Kidney glomerular epithelial cell (primary cell): ENCODE results near the gene RIPOR3.
"Not testable (repeated sequence)": the region's sequence is repeated elsewhere in the genome, so short reads cannot be mapped to it uniquely, and the experiment has no call there.

Experiments used
- DNase-seq: peaks from one replicate; lab custom pipeline; 2025; lab: John Stamatoyannopoulos, UW

RIPOR3 gene

GRCh38 chr20:50704971-50705370, 13.6 kb upstream of the RIPOR3 start:
- DNase-seq, result no peak

GRCh38 chr20:50704514-50704913, 13.2 kb upstream of the RIPOR3 start:
- no peak for DNase-seq

DNA sequence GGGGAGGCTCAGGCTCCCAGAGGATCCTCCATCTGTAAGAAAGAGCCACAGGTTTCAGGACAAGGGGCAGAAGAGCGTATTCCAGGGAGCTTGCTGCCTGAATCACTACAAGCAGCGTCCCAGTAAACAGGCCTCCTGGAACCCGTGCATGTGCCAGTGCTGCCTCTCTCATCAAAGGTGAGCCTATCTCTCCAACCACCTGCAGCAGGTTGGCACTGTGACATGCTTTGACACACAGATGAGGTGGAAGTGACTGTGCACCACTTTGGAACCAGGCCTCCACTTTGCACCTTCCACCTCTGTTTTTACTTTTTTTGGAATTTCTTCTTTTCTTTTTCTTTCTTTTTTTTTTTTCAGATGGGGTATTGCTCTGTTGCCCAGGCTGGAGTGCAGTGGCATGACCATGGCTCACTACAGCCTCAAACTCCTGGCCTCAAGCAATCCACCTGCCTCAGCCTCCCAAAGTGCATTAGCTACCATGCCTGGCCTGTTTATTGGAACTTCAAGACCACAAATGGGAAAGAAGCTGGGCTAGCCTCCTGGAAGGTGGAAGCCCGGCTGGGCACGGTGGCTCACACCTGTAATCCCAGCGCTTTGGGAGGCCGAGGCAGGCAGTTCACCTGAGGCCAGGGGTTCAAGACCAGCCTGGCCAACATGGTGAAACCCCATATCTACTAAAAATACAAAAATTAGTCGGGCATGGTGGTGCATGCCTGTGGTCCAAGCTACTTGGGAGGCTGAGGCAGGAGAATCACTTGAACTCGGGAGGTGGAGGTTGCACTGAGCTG, 12.5 kb upstream of the RIPOR3 start:
- not testable (repeated sequence) for DNase-seq

DNA sequence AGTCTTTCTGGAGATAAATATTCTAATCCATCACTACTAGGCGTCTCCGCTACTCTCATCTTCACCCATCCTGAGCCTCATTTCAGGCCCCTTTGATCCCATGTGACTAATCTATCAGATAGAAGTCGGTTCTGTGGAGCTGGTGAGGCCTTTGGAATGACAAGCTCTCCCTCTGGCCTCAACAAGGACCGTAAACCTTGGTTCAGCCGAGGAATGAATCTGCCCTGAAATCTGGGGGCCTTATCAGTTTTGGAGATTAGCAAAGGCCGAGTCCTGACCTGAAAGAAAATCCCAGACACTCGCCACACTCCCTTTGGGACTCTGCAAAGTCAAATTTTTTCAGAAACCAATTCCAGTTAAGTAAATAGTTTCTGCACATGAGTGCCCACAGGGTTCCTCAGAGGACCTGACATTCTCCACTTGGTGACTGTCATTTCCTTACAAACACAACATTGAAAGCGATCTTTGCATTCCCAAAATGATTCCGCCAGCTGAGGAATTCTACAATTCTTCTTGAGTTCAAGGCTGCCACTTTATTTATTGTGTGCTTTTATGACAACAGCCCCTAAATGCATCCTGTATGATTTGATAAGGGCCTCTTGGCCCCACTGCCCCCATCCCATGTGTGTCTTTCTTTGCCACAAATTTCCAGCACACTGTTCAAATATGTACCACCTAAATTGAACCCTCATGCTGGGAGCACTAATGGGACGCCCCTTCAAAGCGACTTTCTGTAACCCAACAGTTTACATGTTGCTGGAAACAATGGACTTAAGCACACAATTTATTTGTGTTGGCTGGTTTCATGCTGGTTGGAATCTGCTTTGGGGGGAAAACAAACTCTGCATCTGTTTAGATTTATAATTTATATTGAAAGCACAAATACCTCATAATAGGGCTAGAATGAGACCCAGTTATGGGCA, 10.0 kb upstream of the RIPOR3 start:
- DNase-seq, result no peak

DNA sequence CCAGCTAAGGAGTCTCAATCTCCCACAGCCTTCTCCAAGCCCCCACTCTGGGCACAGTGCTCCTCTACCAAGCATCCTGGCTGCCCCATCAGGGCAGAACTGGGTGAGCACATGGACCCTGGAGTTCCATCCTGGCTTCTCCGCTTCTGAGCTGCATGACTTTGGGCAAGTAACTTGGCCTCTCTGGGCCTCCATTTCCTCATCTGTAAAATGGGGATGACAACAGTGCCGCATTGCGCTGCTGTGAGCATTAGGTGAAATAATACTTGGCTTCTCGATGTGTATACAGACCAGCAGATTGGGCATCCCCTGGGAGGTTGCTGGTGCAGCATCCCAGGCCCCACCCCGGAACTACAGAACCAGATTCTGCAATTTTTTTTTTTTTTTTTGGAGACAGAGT, 8.3 kb upstream of the RIPOR3 start:
- DNase-seq, result no peak

- DNase-seq, result not testable (repeated sequence)
Observed at GRCh38 chr20:50698255-50698654, 6.9 kb upstream of the RIPOR3 start.

- DNase-seq, result no peak
Observed at GRCh38 chr20:50695135-50695872, 4.0 kb upstream of the RIPOR3 start.

DNA sequence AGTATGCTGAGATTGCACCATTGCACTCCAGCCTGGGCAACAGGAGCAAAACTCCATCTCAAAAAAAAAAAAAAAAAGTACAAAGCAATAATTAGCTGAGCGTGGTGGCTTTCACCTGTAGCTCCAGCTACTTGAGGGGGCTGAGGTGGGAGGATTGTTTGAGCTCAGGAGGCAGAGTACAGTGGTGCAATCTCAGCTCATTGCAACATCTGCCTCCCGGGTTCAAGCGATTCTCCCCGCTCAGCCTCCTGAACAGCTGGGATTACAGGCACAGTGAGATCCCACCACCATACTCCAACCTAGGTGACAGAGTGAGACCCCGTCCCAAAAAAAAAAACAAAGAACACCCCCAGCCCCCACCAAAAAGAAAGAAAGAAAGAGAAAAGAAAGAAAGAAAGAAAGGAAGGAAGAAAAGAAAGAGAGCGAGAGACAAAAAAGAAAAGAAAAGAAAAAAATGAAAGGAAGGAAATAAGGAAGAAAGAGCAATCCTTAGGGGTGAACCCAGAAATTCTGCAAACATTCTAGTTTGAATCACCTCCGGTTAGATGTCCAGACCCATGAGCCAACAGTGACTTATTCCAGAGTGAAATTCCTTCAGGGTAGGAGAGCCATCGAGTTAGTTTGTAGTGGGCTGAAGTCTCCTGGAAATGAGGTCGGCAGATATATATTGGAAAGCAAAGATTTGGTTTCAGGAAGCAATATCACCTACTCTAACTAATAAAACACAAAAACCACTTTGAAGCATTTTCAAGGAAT, 3.2 kb upstream of the RIPOR3 start:
- peak; percentile 11 for DNase-seq

DNA sequence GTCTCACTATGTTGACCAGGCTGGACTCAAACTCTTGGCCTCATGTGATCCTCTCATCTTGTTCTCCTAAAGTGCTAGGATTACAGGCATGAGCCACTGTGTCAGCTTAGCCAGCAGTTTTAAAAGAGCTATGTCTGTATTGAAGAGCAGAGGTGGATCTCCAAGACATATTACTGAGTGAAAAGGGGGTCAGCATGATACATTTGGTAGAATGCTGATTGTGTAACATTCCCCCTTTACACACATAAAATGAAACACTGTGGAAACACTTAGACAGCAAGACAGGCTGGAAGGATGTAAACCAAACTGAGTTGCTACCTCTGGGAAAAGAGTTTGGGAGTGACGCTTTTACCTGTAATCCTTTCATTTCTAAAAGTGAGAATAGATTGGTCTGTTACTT, 1.7 kb upstream of the RIPOR3 start:
- DNase-seq, result no peak

DNA sequence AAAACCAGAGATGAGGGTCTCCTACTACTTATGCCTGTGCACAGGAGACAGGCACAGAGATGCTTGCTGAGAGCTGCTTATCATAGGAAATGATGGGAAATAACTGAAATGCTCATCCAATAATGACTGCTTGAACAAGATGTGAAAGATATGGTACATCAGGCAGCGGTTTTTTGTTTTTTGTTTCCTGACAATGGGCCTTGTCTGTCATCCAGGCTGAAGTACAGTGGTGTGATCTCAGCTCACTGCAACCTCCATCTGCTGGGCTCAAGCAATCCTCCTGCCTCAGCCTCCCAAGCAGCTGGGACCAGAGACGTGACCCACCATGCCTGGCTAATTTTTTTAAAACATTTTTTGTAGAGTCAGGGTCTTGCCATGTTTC, 1.2 kb upstream of the RIPOR3 start:
- DNase-seq, result no peak

GRCh38 chr20:50691573-50692551, 520 bp upstream of the RIPOR3 start:
- no peak for DNase-seq

- no peak for DNase-seq
Observed at GRCh38 chr20:50689864-50690649, 1.3 kb downstream of the RIPOR3 start.

DNA sequence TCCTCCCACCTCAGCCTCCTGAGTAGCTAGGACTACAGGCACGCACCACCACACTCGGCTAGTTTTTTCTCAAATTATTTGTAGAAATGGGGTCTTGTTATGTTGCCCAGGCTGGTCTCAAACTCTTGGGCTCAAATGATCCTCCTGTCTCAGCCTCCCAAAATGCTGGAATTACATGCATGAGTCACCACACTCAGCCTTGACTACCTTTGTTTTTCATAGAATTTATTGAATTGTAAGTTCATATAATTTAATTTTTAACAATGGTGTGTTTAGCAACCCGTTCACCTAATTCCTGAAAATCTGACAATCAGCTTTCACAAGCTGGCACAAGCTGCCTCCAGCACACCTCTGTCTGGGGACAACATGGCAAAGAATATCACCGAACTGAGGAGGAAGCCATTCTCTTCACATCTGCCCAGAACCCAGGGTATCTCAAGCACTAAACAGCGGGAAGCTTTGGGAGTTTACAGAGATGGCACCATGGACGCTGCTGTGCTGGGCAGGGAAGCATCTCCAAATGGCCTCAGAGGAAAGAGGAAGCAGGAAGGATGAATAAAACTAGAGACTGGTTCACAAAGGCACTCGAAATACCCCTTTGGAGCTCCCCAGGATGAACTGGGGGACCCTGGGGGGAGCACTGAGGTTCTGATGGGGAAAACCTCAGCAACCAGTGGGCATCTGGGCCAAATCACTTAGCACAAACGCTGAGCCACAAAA, 2.9 kb downstream of the RIPOR3 start:
- no peak for DNase-seq

DNA sequence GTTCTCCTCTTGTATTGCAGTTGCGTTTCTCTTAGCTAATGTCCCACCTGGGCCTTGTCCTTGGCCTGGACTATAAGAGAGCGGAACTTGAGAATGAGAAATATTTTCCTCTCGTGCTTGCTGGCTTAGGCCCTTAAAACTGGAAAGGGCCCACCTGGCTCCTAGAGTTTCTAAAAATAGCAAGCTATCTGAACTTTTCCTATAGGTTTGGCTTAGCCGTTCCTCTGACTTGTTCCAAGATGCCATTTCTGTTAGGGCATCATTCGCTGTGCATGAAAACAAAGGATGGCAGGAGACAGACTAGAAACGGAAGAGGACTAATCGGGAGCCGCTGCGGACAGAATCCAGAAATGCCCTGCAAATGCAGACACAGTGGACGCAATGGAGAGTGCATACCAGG, 4.5 kb downstream of the RIPOR3 start:
- no peak for DNase-seq

DNA sequence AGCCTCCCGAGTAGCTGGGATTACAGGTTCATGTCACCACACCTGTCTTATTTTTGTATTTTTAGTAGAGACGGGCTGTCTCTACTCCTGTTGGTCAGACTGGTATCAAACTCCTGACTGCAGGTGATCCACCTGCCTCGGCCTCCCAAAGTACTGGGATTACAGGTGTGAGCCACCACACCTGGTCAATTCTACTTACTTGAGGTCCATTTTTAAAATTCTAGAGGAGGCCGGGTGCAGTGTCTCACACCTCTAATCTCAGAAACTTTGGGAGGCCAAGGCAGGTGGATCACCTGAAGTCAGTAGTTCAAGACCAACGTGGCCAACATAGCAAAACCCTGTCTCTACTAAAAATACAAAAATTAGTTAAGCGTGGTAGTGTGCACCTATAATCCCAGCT, 7.8 kb downstream of the RIPOR3 start:
- no peak for DNase-seq

DNA sequence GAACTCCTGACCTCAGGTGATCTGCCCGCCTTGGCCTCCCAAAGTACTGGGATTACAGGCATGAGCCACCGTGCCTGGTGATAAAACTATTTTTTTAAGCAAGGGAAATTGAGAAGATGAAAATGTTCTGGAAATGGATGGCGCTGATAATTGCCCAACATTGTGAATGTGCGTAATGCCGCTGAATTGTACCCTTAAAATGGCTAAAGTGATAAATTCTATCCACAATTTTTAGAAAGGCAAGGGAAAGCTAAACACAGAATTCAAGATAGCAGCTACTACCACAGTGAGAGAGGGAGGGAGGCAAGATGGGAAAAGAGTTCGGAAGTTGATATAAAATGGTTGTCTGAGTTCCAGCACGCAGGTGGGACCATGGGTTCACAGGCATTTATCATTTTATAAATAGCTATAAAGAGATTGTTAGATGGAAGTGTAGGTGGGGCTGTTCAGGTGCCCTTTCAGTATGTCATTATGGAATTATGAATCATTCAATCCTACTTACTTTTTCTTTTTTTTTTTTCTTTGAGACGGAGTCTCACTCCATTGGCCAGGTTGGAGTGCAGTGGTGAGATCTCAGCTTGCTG, 8.3 kb downstream of the RIPOR3 start:
- no peak for DNase-seq

DNA sequence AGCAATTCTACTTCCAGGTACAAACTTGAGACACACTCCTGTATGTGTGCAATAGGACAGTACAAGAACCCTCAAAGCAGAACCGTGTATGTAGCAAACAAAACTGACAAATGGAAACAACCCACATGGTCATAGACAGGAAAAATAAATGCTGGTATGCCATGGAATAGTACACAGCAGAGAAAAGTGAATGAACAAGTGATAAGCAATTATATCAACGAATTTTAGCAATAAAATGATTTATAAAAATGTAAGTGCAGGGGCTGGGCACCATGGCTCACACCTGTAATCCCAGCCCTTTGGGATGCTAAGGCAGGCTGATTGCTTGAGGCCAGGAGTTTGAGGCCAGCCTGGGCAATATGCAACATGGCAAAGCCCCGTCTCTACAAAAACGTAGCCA, 9.3 kb downstream of the RIPOR3 start:
- DNase-seq, result no peak

DNA sequence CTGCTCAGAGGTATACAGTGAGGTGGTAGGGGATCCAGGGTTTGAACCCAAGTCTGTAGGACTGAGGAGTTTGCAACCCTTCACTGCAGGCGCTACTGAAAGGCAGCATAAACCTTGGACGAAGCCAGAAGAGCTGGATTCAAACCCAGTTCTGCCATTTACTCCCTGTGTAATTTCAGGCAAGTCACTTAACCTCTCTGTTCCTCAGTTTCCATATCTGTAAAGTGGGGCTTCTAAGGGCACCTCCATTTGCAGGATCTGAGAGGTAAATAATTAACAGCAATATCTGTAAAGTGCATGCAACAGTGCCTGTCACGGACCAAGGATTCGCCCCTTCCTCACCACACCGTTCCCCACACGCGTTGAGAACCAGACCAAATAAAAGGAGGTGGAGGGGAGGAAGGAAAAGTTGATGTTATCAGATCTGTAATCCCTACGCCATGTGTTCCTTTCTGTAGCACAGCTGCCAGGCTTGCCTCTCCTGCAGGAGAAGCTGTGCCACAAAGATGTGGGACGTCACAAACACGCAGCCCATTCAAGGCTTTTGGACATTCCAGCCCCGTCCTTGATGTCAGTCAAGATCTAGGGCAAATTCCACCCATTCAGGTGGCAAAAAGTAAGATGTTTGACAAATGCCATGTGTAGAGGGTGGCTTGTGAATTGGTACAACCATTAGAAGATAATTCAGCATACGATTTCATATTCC, 9.8 kb downstream of the RIPOR3 start:
- DNase-seq, result peak; percentile 19
